ENCODE data around the gene PKM. TPM values are rescaled to one million over a fixed set of nuclear protein-coding genes. Genes with fewer than 3 reads are reported as not detected.

PKM gene
- total RNA-seq, 1 donor from 2014 or later = 879 TPM

DNA sequence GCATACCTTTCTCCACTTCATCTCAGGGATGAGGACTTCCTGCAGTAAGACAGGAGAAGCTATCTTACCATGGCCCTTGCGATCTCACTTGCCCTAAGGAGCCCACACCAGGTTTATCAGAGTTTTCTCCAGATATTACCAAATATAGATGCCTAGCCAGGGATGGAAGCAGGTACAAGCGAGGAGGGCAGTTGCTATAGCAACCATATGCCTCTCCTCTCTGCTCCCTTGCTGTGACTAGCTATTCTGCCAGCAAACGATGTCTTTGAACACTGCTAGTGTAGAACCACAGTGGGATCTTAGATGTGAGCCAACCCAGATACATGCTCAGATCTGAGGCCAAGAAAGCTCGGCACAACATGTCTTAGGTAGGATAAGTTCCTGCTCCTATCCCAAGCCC is 67.3 kb downstream of the PKM start:
- H3K36me3 ChIP-seq (ENCODE audit: control insufficient read depth, insufficient read depth, low read length) = no peaks in the 10 kb centered on the region
- no peak overlapping the region for H3K4me3 ChIP-seq (ENCODE audit: low read depth, low read length)
- TF ChIP-seq CTCF (IDR thresholded peaks at IDR 0.05; ENCODE audit: insufficient read depth, low read length, poor library complexity, severe bottlenecking) = no peak
- H3K27me3 ChIP-seq (ENCODE audit: control insufficient read depth, insufficient read depth, low read length) = no peaks in the 10 kb centered on the region
- no peak for DNase-seq (ENCODE audit: low read depth)

DNA sequence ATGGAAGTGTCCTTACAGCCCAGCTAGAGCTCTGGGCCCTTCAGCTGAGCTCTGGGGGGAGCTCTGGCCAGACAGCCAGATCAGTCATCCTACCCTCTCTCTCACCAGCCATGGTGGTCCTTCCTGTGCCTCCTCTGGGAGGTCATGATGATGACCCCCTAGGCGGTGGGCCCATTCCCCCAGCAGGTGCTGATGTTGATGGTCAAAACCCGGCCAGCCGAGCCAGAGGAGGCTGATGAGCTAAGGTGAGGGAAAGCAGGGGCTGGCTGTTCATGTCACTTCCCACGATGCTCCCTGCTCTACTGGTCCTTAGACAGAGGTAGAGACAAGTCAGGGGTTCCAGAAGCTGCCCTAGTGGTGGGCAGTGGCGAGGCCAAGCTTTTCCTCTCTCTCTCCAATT is 68.4 kb downstream of the PKM start:
- H3K36me3 ChIP-seq (ENCODE audit: control insufficient read depth, insufficient read depth, low read length) = no peaks in the 10 kb centered on the region
- H3K27me3 ChIP-seq (ENCODE audit: control insufficient read depth, insufficient read depth, low read length) = no peaks in the 10 kb centered on the region
- H3K4me3 ChIP-seq (ENCODE audit: low read depth, low read length) = no peak overlapping the region
- TF ChIP-seq CTCF (IDR thresholded peaks at IDR 0.05; ENCODE audit: insufficient read depth, low read length, poor library complexity, severe bottlenecking) = no peak
- DNase-seq (ENCODE audit: low read depth) = no peak

DNA sequence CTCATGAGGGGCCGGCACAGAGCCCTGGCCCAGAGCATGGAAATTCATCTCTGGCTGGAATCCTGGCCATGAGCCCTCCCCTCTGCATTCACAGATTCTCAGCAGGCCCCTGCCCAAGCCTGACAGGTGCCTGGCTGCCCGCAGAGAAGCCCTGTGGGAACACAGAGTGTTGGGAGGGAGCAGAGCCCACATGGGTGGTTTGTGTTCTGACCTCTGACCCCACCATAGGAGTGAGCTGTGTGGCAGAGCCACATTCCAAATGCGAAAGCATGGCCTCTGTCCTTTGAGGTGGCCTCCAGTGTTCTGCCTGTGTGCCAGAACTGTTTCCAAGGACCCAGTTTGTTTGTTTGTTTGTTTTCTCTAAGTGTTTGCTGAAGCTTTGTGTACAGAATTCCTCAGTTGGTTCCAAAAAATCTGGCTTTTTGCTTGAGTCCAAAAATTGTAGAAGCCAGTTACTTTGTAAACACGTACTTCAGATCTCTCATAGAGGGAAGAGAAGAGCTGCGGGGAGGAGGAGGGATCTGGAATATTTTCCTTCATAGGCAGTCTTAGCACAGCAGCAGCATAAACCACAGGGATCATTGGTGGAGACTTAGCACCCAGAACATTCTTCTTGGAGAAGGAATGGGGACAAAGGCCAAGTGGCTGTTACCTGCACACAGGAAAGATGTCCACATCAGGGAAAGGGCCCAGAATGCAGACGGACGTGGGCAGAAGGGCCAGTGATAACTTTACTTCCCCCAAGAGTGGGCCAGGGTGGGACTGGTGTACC is 69.4 kb downstream of the PKM start:
- TF ChIP-seq CTCF (IDR thresholded peaks at IDR 0.05; ENCODE audit: insufficient read depth, low read length, poor library complexity, severe bottlenecking) = no peak
- Histone ChIP-seq H3K36me3 (ENCODE audit: control insufficient read depth, insufficient read depth, low read length) (no peaks in the 10 kb centered on the region), H3K4me3 (ENCODE audit: low read depth, low read length) (no peak overlapping the region), H3K27me3 (ENCODE audit: control insufficient read depth, insufficient read depth, low read length) (no peaks in the 10 kb centered on the region)
- DNase-seq (ENCODE audit: low read depth) = no peak

GRCh38 chr15:72160696-72161245 is 70.2 kb downstream of the PKM start:
- Histone ChIP-seq H3K36me3 (ENCODE audit: control insufficient read depth, insufficient read depth, low read length) (no peaks in the 10 kb centered on the region), H3K4me3 (ENCODE audit: low read depth, low read length) (no peak overlapping the region), H3K27me3 (ENCODE audit: control insufficient read depth, insufficient read depth, low read length) (no peaks in the 10 kb centered on the region)
- no peak for DNase-seq (ENCODE audit: low read depth)
- no peak for TF ChIP-seq CTCF (IDR thresholded peaks at IDR 0.05; ENCODE audit: insufficient read depth, low read length, poor library complexity, severe bottlenecking)

DNA sequence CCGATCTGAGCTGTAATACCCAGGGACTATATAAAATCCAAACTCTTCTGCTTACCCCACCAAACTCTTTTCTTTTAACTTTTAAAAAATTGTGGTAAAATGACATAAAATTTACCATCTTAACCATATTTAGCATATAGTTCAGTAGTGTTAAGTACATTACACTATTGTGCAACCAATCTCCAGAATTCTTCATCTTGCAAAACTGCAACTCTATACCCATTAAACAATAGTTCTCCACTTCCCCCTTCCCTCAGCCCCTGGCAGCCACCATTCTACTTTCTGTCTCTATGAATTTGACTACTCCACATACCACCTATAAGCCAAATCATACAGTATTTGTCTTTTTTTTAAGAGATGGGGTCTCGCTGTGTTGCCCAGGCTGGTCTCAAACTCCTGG is 74.1 kb downstream of the PKM start:
- Histone ChIP-seq H3K4me3 (ENCODE audit: low read depth, low read length) (no peak overlapping the region), H3K27me3 (ENCODE audit: control insufficient read depth, insufficient read depth, low read length) (no peaks in the 10 kb centered on the region), H3K36me3 (ENCODE audit: control insufficient read depth, insufficient read depth, low read length) (no peaks in the 10 kb centered on the region)
- DNase-seq (ENCODE audit: low read depth) = no peak
- no peak for TF ChIP-seq CTCF (IDR thresholded peaks at IDR 0.05; ENCODE audit: insufficient read depth, low read length, poor library complexity, severe bottlenecking)
